Transverse colon (tissue), 4 donors: Measurements from ENCODE around the gene RETN.

Experiments
- CTCF ChIP-seq, 5 experiments: fragments of 200-600 bp in 3 of 5; fragments of 450-650 bp in 2 of 5; sonication (generic) in 3 of 5; IDR thresholded peaks; 1 replicate in 2 of 5; 2 replicates in 3 of 5; pipeline ENCODE4 v1.5.1; 2016 to 2017; ENCODE audit warnings: antibody characterized with exemption in 5 of 5, inconsistent platforms in 3 of 5, mild to moderate bottlenecking in 2 of 5, moderate library complexity in 1 of 5
- POLR2AphosphoS5 ChIP-seq, 3 donors: sonication (generic); formaldehyde crosslinking; IDR thresholded peaks; one replicate each; pipeline ENCODE4 v1.6.1; 2016; ENCODE audit warnings: antibody characterized with exemption in 3 of 3

GRCh38 chr19:7677669-7678311 is 8.9 kb downstream of the RETN start:
- no peak for TF ChIP-seq CTCF (IDR thresholded peaks at IDR 0.05)
- no peak for TF ChIP-seq POLR2AphosphoS5 (IDR thresholded peaks at IDR 0.05)
